Osteocyte (in vitro differentiated cells): Measurements from ENCODE around the gene UBAP2. TPM values are rescaled to one million over a fixed set of nuclear protein-coding genes. Genes with fewer than 3 reads are reported as not detected.

Experiments used
- DNase-seq: peaks from one replicate; pipeline ENCODE4 v3.0.0; 2021; ENCODE audit warnings: mixed read lengths; ENCODE audit not compliant: unreplicated experiment; ENCODE audit errors: extremely low spot score
- H3K27ac Mint-ChIP-seq: one replicate; pipeline ENCODE4 v1.8.0; 2021; ENCODE audit warnings: mild to moderate bottlenecking, mixed read lengths; ENCODE audit not compliant: unreplicated experiment
- H3K27me3 Mint-ChIP-seq: one replicate; pipeline ENCODE4 v1.8.0; 2021; ENCODE audit warnings: mixed read lengths; ENCODE audit not compliant: unreplicated experiment
- H3K36me3 Mint-ChIP-seq: one replicate; pipeline ENCODE4 v1.8.0; 2021; ENCODE audit warnings: mixed read lengths; ENCODE audit not compliant: unreplicated experiment
- H3K4me1 Mint-ChIP-seq: one replicate; pipeline ENCODE4 v1.8.0; 2021; ENCODE audit warnings: mixed read lengths; ENCODE audit not compliant: unreplicated experiment
- H3K4me3 Mint-ChIP-seq: one replicate; pipeline ENCODE4 v1.8.0; 2021; ENCODE audit warnings: mild to moderate bottlenecking, moderate library complexity, mixed read lengths; ENCODE audit not compliant: unreplicated experiment
- H3K9me3 Mint-ChIP-seq: one replicate; pipeline ENCODE4 v1.8.0; 2021; ENCODE audit warnings: mixed read lengths; ENCODE audit not compliant: unreplicated experiment
- total RNA-seq: library from RNA; stranded (reverse); gene quantifications from 2 replicates; pipeline ENCODE4 v1.2.1, GENCODE V29; 2021
- TF ChIP-seq, protein P1 (sequence below): fragments of 200-600 bp; sonication (generic); IDR thresholded peaks from 2 replicates; pipeline ENCODE4 v1.5.0; 2021; ENCODE audit warnings: antibody characterized with exemption, mild to moderate bottlenecking, moderate library complexity

Gene UBAP2
- total RNA-seq, 1 donor from 2014 or later, result 39.9 TPM

GRCh38 chr9:33877727-33878489, 170.8 kb downstream of the UBAP2 start:
- Mint-ChIP-seq H3K4me3 (no peak overlapping the region), H3K27ac (no peak overlapping the region), H3K36me3 (no peaks in the 10 kb centered on the region), H3K9me3 (no peaks in the 10 kb centered on the region), H3K27me3 (no peaks in the 10 kb centered on the region), H3K4me1 (peaks cover 30% of the 10 kb centered on the region)
- no peak for DNase-seq
- TF ChIP-seq, protein P1, sequence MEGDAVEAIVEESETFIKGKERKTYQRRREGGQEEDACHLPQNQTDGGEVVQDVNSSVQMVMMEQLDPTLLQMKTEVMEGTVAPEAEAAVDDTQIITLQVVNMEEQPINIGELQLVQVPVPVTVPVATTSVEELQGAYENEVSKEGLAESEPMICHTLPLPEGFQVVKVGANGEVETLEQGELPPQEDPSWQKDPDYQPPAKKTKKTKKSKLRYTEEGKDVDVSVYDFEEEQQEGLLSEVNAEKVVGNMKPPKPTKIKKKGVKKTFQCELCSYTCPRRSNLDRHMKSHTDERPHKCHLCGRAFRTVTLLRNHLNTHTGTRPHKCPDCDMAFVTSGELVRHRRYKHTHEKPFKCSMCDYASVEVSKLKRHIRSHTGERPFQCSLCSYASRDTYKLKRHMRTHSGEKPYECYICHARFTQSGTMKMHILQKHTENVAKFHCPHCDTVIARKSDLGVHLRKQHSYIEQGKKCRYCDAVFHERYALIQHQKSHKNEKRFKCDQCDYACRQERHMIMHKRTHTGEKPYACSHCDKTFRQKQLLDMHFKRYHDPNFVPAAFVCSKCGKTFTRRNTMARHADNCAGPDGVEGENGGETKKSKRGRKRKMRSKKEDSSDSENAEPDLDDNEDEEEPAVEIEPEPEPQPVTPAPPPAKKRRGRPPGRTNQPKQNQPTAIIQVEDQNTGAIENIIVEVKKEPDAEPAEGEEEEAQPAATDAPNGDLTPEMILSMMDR, result no peak

Other genes starting within 250 kb of the UBAP2 start
- 48.1 and 49.1 TPM in 2 replicates for gene UBE2R2, start 231.7 kb downstream of the UBAP2 start, total RNA-seq
- 33.9 and 36.6 TPM in 2 replicates for gene DCAF12, start 77.8 kb upstream of the UBAP2 start, total RNA-seq
- gene UBAP1, start 130.2 kb upstream of the UBAP2 start, total RNA-seq, result 38.6 and 39.8 TPM in 2 replicates